Right lobe of liver (tissue), 4 donors: ENCODE data around the gene ALK.

Experiments used
- CTCF ChIP-seq, 4 donors: fragments of 200-600 bp in 3 of 4; fragments of 450-650 bp in 1 of 4; IDR thresholded peaks; one replicate each; pipeline versions ENCODE4 v1.5.1 to v1.8.0; 2016 to 2022; ENCODE audit warnings: antibody characterized with exemption in 4 of 4, mild to moderate bottlenecking in 2 of 4
- POLR2A ChIP-seq: fragments of 450-650 bp; IDR thresholded peaks from one replicate; pipeline ENCODE4 v1.6.1; 2017; ENCODE audit warnings: antibody characterized with exemption, mild to moderate bottlenecking
- donor health status: DM: no; HTN: no; CAD: no.
- donor health status: DM: no; HTN: no; CAD: no.
- donor health status: DM: no; HTN: yes; CAD: no.

GRCh38 chr2:29225814-29226213 lies 695.6 kb downstream of the ALK start:
- TF ChIP-seq CTCF (IDR thresholded peaks at IDR 0.05) (no peak), POLR2A (no peak)
